ENCODE results near the gene NAP1L5.

Gene NAP1L5

GRCh38 chr4:88659055-88659889, 38.4 kb downstream of the NAP1L5 start:
- DNase-seq = peak; percentile 8

- DNase-seq = no peak
Measured at GRCh38 chr4:88655226-88655625, 42.4 kb downstream of the NAP1L5 start.

GRCh38 chr4:88653371-88653946, 44.2 kb downstream of the NAP1L5 start:
- DNase-seq = no peak

GRCh38 chr4:88649716-88650115, 47.9 kb downstream of the NAP1L5 start:
- no peak for DNase-seq

- no peak for DNase-seq
Measured at GRCh38 chr4:88646528-88647280, 50.9 kb downstream of the NAP1L5 start.

DNA sequence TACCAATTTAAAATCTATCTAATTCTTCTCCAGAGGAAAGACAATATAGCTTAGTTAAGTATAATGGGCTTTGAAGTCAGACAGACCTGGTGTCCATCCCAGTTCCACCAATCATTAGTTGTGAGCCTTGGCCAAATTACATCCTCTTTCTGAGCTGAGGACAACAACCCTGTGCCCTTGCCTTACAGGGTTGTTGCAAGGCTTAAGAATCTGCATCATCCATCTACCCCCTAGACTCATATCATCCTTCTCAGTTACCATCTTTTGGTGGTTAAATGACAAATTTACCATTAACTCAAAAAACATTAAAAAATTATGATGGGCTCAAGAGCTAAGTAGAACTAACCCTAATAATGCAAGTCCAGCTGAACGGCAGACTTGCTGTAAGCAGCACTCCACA, 51.6 kb downstream of the NAP1L5 start:
- DNase-seq = no peak

Measured in stimulated activated CD4-positive, alpha-beta T cell treated with anti-CD3 and anti-CD28 coated beads, Interleukin-12 subunit alpha, Interleukin-12 subunit beta, amount 100 ng/mL, for 4 hours (primary cell).